ACC112 (cell line): ENCODE data around the gene PUM1.
"Not testable (repeated sequence)": the region's sequence is repeated elsewhere in the genome, so short reads cannot be mapped to it uniquely, and the experiment has no call there.

Source experiments
- H2AFZ ChIP-seq: fragments of 200-600 bp; sonication (generic); one replicate; pipeline ENCODE4 v1.6.0; 2017; ENCODE audit warnings: antibody characterized with exemption, low read length; ENCODE audit not compliant: unreplicated experiment
- H3K27ac ChIP-seq: fragments of 200-600 bp; sonication (generic); 2 replicates; pipeline ENCODE4 v1.5.1; 2014; ENCODE audit warnings: low read depth, mild to moderate bottlenecking, antibody characterized with exemption, low read length, moderate library complexity
- H3K27me3 ChIP-seq: fragments of 200-600 bp; sonication (generic); 2 replicates; pipeline ENCODE4 v1.6.1; 2014; ENCODE audit warnings: mild to moderate bottlenecking, antibody characterized with exemption, low read length, moderate library complexity, mixed read lengths; ENCODE audit not compliant: insufficient read depth
- H3K36me3 ChIP-seq: fragments of 200-600 bp; sonication (generic); 2 replicates; pipeline ENCODE4 v1.6.1; 2016; ENCODE audit warnings: mild to moderate bottlenecking, antibody characterized with exemption, low read length, moderate library complexity, mixed read lengths; ENCODE audit not compliant: insufficient read depth
- H3K4me1 ChIP-seq: fragments of 200-600 bp; sonication (generic); one replicate; pipeline ENCODE4 v1.6.1; 2016; ENCODE audit warnings: low read length, mixed read lengths; ENCODE audit not compliant: insufficient read depth, unreplicated experiment, control insufficient read depth
- H3K4me3 ChIP-seq: fragments of 200-600 bp; sonication (generic); 2 replicates; pipeline ENCODE4 v1.5.1; 2014; ENCODE audit warnings: mild to moderate bottlenecking, low read depth, low read length
- H3K79me2 ChIP-seq: fragments of 200-600 bp; sonication (generic); one replicate; pipeline ENCODE4 v1.6.0; 2016; ENCODE audit warnings: low read length; ENCODE audit not compliant: control insufficient read depth, unreplicated experiment, insufficient read depth

PUM1 gene

DNA sequence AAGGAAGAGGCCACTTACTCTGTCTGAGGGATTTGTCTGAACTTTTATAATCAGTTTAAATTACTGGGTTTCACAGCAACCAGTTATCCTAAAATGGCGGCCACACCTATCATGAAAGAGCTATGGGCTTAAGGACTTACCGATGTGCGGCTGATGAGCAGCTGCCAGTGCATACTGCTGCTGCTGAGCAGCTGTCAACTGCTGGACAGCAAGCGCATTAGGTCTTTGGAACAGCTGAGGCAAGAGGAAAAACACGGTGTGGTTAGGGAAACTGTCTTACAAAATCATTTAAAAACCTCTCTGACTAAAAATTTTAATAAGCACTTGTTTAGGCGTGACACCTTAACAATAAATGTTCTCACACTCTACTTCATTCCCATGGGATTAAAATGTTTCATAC lies 84.3 kb downstream of the PUM1 start:
- Histone ChIP-seq H3K27me3 (no peaks in the 10 kb centered on the region), H3K4me3 (no peak overlapping the region), H3K4me1 (peaks cover 33% of the 10 kb centered on the region), H3K79me2 (peaks cover 79% of the 10 kb centered on the region), H3K36me3 (peaks cover 37% of the 10 kb centered on the region; the same call in 1 of the 2 replicates), H3K27ac (no peak overlapping the region), H2AFZ (no peak overlapping the region)

DNA sequence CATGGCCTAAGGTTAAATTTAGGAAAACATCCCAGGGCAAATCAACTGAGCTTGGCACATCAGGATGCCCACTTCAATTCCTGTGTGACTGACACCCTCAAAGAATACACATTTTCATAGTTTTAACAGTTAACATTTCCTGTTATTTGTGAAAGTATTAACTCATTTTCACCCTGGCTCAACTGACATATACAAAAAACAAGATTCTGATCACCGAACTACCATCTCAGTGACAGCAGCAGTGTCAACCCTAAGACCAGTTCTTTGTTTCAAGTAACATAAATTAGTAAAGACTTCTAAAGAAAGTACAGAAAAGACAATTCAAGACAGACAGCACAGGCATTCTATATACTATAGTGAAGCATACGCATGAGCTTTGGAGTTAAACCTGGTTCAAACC lies 88.0 kb downstream of the PUM1 start:
- no peak overlapping the region for H3K27ac ChIP-seq
- peaks cover 59% of the 10 kb centered on the region for H3K79me2 ChIP-seq
- peaks cover 22% of the 10 kb centered on the region for H3K4me1 ChIP-seq
- H3K36me3 ChIP-seq = peaks cover 40% of the 10 kb centered on the region
- H3K27me3 ChIP-seq = no peaks in the 10 kb centered on the region
- H2AFZ ChIP-seq = no peak overlapping the region
- H3K4me3 ChIP-seq = no peak overlapping the region

DNA sequence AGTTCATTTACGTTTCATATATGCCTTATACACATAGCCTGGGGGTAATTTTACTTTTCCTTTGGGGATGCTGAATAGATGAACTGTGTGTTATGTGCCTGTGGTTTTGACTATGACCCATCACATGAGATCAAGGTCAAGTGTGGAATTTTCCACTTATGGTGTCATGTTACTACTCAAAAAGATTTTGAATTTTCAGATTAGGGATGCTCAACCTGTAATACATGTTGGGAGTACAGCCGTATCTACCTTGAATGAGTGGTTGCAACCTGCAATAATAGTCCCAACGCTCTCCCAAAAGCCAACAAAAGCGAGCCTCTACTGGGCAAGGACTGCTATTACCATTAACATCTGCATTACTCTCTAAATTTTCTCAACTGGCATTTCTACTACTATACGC lies 88.4 kb downstream of the PUM1 start:
- peaks cover 20% of the 10 kb centered on the region for H3K4me1 ChIP-seq
- H3K27ac ChIP-seq = peak overlapping the region; percentile 31; the same call in 1 of the 2 replicates
- peaks cover 55% of the 10 kb centered on the region for H3K79me2 ChIP-seq
- H3K27me3 ChIP-seq = no peaks in the 10 kb centered on the region
- peaks cover 40% of the 10 kb centered on the region for H3K36me3 ChIP-seq
- no peak overlapping the region for H3K4me3 ChIP-seq
- no peak overlapping the region for H2AFZ ChIP-seq

DNA sequence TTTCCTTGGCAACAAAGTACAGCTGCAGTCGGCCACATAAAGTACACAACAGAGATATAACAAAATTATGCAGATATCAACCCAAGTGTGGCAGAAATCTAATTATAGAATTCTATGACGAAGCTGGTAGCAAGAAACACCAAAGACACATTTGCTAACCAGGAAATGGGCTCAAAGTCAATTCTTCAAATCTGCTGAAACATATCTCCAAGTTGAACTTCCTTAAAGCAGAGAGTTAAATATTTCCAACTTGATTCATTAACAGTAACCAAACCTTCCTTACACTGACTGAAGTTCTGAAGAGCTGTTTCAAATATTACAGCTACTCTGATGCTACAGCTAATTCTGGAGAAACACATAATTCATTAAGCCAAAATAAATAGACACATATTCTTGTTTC lies 89.4 kb downstream of the PUM1 start:
- Histone ChIP-seq H3K36me3 (peaks cover 38% of the 10 kb centered on the region), H3K79me2 (peaks cover 55% of the 10 kb centered on the region)

DNA sequence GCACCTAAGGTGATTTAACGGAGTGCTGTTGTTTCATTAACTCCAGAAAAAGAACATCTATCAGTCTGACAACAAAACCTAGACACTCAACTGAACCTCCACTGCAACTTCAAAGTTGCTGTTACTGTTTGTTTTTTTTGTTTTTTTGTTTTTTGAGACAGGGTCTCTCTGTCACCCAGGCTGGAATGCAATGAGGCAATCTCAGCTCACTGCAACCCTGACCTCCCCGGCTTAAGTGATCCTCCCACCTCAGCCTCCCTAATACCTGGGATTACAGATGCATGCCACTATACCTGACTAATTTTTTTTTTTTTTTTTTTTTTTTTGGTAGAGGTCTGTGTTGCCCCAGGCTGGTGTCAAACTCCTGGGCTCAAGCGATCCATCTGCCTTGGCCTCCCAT lies 90.3 kb downstream of the PUM1 start:
- peaks cover 20% of the 10 kb centered on the region for H3K4me1 ChIP-seq
- H2AFZ ChIP-seq = no peak overlapping the region
- H3K79me2 ChIP-seq = peaks cover 57% of the 10 kb centered on the region
- no peak overlapping the region for H3K27ac ChIP-seq
- H3K27me3 ChIP-seq = no peaks in the 10 kb centered on the region
- H3K36me3 ChIP-seq = peaks cover 33% of the 10 kb centered on the region
- H3K4me3 ChIP-seq = no peak overlapping the region

More for the DNA sequence above, 89.4 kb downstream of the PUM1 start:
- Histone ChIP-seq H3K27ac (peak overlapping the region; percentile 31; the same call in 1 of the 2 replicates), H2AFZ (no peak overlapping the region), H3K27me3 (no peaks in the 10 kb centered on the region), H3K4me3 (no peak overlapping the region), H3K4me1 (peaks cover 20% of the 10 kb centered on the region)

GRCh38 chr1:30974536-30974935 lies 91.0 kb downstream of the PUM1 start:
- H3K4me1 ChIP-seq = peaks cover 20% of the 10 kb centered on the region
- H3K27ac ChIP-seq = no peak overlapping the region
- H3K27me3 ChIP-seq = no peaks in the 10 kb centered on the region
- H3K4me3 ChIP-seq = no peak overlapping the region
- no peak overlapping the region for H2AFZ ChIP-seq
- H3K36me3 ChIP-seq = peaks cover 28% of the 10 kb centered on the region
- peaks cover 60% of the 10 kb centered on the region for H3K79me2 ChIP-seq

- H2AFZ ChIP-seq, H3K27me3 ChIP-seq, H3K27ac ChIP-seq, H3K4me3 ChIP-seq: not testable (repeated sequence)
- peaks cover 27% of the 10 kb centered on the region for H3K36me3 ChIP-seq
- H3K4me1 ChIP-seq = peaks cover 30% of the 10 kb centered on the region
- peaks cover 62% of the 10 kb centered on the region for H3K79me2 ChIP-seq
Measured at GRCh38 chr1:30972349-30972748, 93.2 kb downstream of the PUM1 start.

GRCh38 chr1:30971496-30971895 lies 94.0 kb downstream of the PUM1 start:
- Histone ChIP-seq H3K4me1 (peaks cover 30% of the 10 kb centered on the region), H3K4me3 (no peak overlapping the region), H2AFZ (no peak overlapping the region), H3K27ac (no peak overlapping the region), H3K79me2 (peaks cover 58% of the 10 kb centered on the region), H3K27me3 (no peaks in the 10 kb centered on the region), H3K36me3 (peaks cover 26% of the 10 kb centered on the region)

DNA sequence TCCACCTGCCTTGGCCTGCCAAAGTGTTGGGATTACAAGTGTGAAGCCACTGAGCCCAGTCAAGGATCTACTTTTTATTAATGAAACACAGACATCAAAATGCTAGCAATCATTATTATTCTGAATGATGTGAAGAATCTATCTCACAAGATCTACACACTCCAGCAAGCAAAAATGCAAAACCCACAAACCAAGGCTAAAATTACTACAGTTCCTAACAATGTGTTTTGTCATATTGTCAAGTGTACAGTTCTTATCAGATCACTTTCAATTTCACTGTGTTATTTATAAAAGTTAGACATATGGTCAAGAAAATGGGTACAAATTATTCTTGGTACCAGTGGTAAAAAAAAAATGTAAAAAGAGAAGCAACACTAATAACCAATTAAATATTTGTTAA lies 95.6 kb downstream of the PUM1 start:
- H3K36me3 ChIP-seq = peaks cover 36% of the 10 kb centered on the region
- no peak overlapping the region for H3K4me3 ChIP-seq
- no peaks in the 10 kb centered on the region for H3K27me3 ChIP-seq
- no peak overlapping the region for H3K27ac ChIP-seq
- peaks cover 57% of the 10 kb centered on the region for H3K79me2 ChIP-seq
- no peak overlapping the region for H2AFZ ChIP-seq
- peaks cover 30% of the 10 kb centered on the region for H3K4me1 ChIP-seq

- peaks cover 59% of the 10 kb centered on the region for H3K79me2 ChIP-seq
- H3K36me3 ChIP-seq = peaks cover 45% of the 10 kb centered on the region
- no peak overlapping the region for H2AFZ ChIP-seq
- H3K4me3 ChIP-seq = no peak overlapping the region
- H3K4me1 ChIP-seq = peaks cover 30% of the 10 kb centered on the region
- H3K27ac ChIP-seq = no peak overlapping the region
- H3K27me3 ChIP-seq = no peaks in the 10 kb centered on the region
Measured at GRCh38 chr1:30968220-30968971, 97.1 kb downstream of the PUM1 start.

DNA sequence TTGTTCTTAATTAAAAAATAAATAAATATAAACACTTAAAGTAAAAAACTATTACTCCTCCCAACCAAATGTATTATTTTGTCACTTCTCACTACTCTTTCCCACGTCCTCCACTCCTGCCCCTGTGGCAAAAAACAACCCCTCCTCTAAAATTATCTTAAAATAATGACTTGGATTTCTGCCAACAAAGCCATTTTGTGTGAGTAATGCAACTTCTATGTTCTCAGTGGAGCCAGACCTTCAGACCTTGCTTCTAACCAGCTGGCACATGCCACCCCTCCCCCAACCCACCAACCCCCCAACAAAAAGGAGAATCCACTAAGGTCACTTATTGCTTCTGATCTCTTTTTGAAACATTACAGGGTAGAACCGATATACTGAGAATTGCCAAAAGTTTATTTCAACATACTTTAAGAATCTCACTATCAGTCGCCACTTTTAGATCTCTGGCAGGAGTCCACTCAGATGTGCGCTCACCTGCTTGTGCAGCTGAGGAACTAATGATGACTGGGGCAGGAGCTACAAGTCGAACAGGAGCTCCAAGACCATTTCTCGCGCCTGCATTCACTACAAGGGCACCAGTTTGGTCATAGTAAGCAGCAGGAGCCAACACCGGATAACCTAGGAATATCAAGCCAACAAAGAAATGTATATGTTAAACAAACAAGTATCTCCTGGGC lies 98.7 kb downstream of the PUM1 start:
- H3K79me2 ChIP-seq = peaks cover 65% of the 10 kb centered on the region
- no peaks in the 10 kb centered on the region for H3K27me3 ChIP-seq
- H3K4me1 ChIP-seq = peaks cover 33% of the 10 kb centered on the region
- no peak overlapping the region for H2AFZ ChIP-seq
- peak overlapping the region; percentile 56 for H3K27ac ChIP-seq
- peaks cover 53% of the 10 kb centered on the region for H3K36me3 ChIP-seq
- H3K4me3 ChIP-seq = no peak overlapping the region
